Trophoblast cell (in vitro differentiated cells and primary cell): ENCODE data around the gene AGT.

Source experiments
- DNase-seq, 2 donors: peaks; one replicate each; pipeline ENCODE4 v3.0.0-alpha.2; 2016
- H2AFZ ChIP-seq: 2 replicates; pipeline ENCODE4 v1.6.1; 2013; ENCODE audit warnings: low read length, moderate library complexity, mild to moderate bottlenecking; ENCODE audit not compliant: insufficient read depth, poor library complexity
- H2AK5ac ChIP-seq: 2 replicates; pipeline ENCODE4 v1.6.1; 2013; ENCODE audit warnings: mild to moderate bottlenecking, low read length
- H2BK120ac ChIP-seq: 2 replicates; pipeline ENCODE4 v1.6.1; 2013; ENCODE audit warnings: low read length, mild to moderate bottlenecking, moderate library complexity; ENCODE audit not compliant: insufficient read depth, poor library complexity
- H2BK12ac ChIP-seq: 2 replicates; pipeline ENCODE4 v1.6.1; 2013; ENCODE audit warnings: mild to moderate bottlenecking, low read length, moderate library complexity
- H2BK5ac ChIP-seq: 2 replicates; pipeline ENCODE4 v1.6.1; 2013; ENCODE audit warnings: low read length, low read depth, moderate library complexity, mild to moderate bottlenecking; ENCODE audit not compliant: poor library complexity
- H3K14ac ChIP-seq: 2 replicates; pipeline ENCODE4 v1.6.1; 2013; ENCODE audit warnings: mild to moderate bottlenecking, low read length
- H3K18ac ChIP-seq: 2 replicates; pipeline ENCODE4 v1.6.1; 2013; ENCODE audit warnings: mild to moderate bottlenecking, low read length
- H3K23ac ChIP-seq: 2 replicates; pipeline ENCODE4 v1.6.1; 2013; ENCODE audit warnings: low read length
- H3K27ac ChIP-seq: 2 replicates; pipeline ENCODE4 v1.5.1; 2013; ENCODE audit warnings: low read depth, mild to moderate bottlenecking, inconsistent platforms, low read length, moderate library complexity
- H3K27me3 ChIP-seq: 2 replicates; pipeline ENCODE4 v1.6.1; 2013; ENCODE audit warnings: inconsistent platforms, mild to moderate bottlenecking, low read length, moderate library complexity; ENCODE audit not compliant: insufficient read depth
- H3K36me3 ChIP-seq, 2 experiments: 1 replicate in 1 of 2; 2 replicates in 1 of 2; pipeline ENCODE4 v1.6.1; 2013; ENCODE audit warnings: low read length in 2 of 2, mild to moderate bottlenecking in 2 of 2, moderate library complexity in 1 of 2; ENCODE audit not compliant: insufficient read depth in 2 of 2, control insufficient read depth in 1 of 2
- H3K4ac ChIP-seq: 2 replicates; pipeline ENCODE4 v1.6.1; 2013; ENCODE audit warnings: low read depth, mild to moderate bottlenecking, low read length, moderate library complexity
- H3K4me1 ChIP-seq, 2 experiments: 1 replicate in 1 of 2; 2 replicates in 1 of 2; pipeline ENCODE4 v1.6.1; 2013; ENCODE audit warnings: low read length in 2 of 2, mild to moderate bottlenecking in 2 of 2, moderate library complexity in 1 of 2; ENCODE audit not compliant: insufficient read depth in 2 of 2, control insufficient read depth in 1 of 2
- H3K4me2 ChIP-seq: 2 replicates; pipeline ENCODE4 v1.6.1; 2013; ENCODE audit warnings: inconsistent platforms, mild to moderate bottlenecking, low read length, moderate library complexity
- H3K4me3 ChIP-seq: 2 replicates; pipeline ENCODE4 v1.5.1; 2013; ENCODE audit warnings: mild to moderate bottlenecking, low read depth, low read length, inconsistent platforms
- H3K79me1 ChIP-seq: one replicate; pipeline ENCODE4 v1.6.1; 2013; ENCODE audit warnings: low read length
- H3K79me2 ChIP-seq: 2 replicates; pipeline ENCODE4 v1.6.1; 2013; ENCODE audit warnings: low read length, mild to moderate bottlenecking; ENCODE audit not compliant: control insufficient read depth, insufficient read depth, poor library complexity
- H3K9ac ChIP-seq: 2 replicates; pipeline ENCODE4 v1.6.1; 2013; ENCODE audit warnings: mild to moderate bottlenecking, low read length
- H3K9me3 ChIP-seq: 2 replicates; pipeline ENCODE4 v1.6.1; 2013; ENCODE audit warnings: low read depth, mild to moderate bottlenecking, control low read depth, inconsistent platforms, low read length; ENCODE audit not compliant: insufficient read depth
- H4K12ac ChIP-seq: 2 replicates; pipeline ENCODE4 v1.6.1; 2013; ENCODE audit warnings: low read depth, mild to moderate bottlenecking, low read length, moderate library complexity
- H4K8ac ChIP-seq: 2 replicates; pipeline ENCODE4 v1.6.1; 2013; ENCODE audit warnings: low read depth, mild to moderate bottlenecking, low read length, moderate library complexity
- H4K91ac ChIP-seq: one replicate; pipeline ENCODE4 v1.6.1; 2013; ENCODE audit warnings: low read depth, mild to moderate bottlenecking, low read length, moderate library complexity
- WGBS: extraction: QIAGEN DNeasy Blood & Tissue Kit; methylation state at CpG from one replicate; pipeline ENCODE4 v1.1.7; 2013; ENCODE audit warnings: missing lambda C conversion rate; ENCODE audit not compliant: insufficient read length, insufficient coverage; ENCODE audit errors: extremely low coverage; 5-methylcytosine and 5-hydroxymethylcytosine counted together

The AGT gene

DNA sequence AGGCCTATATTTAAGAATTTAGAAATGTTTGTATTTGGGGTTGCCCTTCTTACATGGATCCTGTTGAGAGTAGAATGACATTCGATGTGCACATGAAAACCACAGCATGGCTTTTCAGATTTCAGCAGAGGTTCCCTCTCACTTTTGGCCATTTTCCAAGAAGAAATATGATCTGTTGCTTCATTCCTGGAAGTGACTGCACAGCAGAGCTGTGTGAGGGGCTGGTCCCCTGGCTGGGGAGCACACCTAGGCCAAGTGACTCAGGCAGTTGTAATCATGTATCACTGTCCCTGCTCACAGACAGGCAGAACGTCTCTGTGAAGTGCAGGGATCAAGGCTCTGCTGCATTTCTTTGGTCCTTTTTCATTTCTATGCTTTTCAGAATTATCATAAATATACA, 32.3 kb downstream of the AGT start:
- H3K4me2 ChIP-seq, result no peak overlapping the region
- H3K79me2 ChIP-seq, result no peaks in the 10 kb centered on the region
- no peak overlapping the region for H4K91ac ChIP-seq
- no peak overlapping the region for H2BK5ac ChIP-seq
- no peak overlapping the region for H4K8ac ChIP-seq
- peak overlapping the region; percentile 5 for H3K9ac ChIP-seq
- H3K27me3 ChIP-seq, result no peaks in the 10 kb centered on the region
- no peak overlapping the region for H3K4ac ChIP-seq
- H3K9me3 ChIP-seq, result no peaks in the 10 kb centered on the region
- no peak overlapping the region for H4K12ac ChIP-seq
- H2BK120ac ChIP-seq, result no peak overlapping the region
- H3K18ac ChIP-seq, result no peak overlapping the region
- no CpG with 5 or more reads among the region's 2 CpGs for WGBS
- no peak for DNase-seq
- peak overlapping the region; percentile 22 for H3K23ac ChIP-seq
- H3K14ac ChIP-seq, result no peak overlapping the region
- H3K79me1 ChIP-seq, result no peaks in the 10 kb centered on the region
- peaks cover 12 to 16% of the 10 kb centered on the region in 2 experiments for H3K36me3 ChIP-seq
- no peak overlapping the region for H3K27ac ChIP-seq
- no peak overlapping the region for H2BK12ac ChIP-seq
- H3K4me1 ChIP-seq, result peaks cover 0 to 3% of the 10 kb centered on the region in 2 experiments
- H2AFZ ChIP-seq, result no peak overlapping the region
- no peak overlapping the region for H3K4me3 ChIP-seq
- no peak overlapping the region for H2AK5ac ChIP-seq

DNA sequence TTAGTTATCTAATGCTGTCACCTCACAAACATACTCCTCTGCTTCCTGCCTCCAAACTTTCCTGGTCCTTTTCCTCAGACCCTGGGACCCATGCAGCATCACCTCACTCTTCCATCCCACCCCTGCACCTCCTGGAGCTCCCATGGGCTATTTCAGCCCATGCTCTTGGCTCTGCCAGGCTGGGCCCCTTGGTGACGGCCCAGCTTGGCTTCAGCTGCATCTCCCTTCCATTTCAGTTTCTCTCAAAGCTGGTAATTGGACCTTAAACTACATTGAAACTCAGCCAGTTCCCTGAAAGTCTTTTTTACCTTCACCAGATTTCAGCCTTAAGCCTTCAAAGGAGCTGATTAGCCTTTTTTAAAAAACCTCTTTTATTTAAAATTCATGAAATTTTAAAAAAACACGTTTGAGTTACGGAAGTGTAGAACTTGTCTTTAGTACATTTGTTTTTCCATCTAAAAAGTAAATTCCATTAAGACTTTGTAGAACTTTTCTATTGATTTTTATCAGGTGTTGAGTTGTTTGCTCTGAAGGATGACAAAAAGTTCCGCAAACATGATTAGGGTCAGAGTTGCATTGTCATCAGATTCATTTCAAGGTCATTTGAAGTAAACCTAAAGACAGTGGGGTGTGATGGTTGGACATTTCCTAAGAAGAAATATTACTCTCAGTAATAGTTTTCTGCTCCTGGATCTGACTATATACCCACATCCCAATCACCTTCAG, 33.5 kb downstream of the AGT start:
- H2AFZ ChIP-seq, result no peak overlapping the region
- H2BK120ac ChIP-seq, result no peak overlapping the region
- no peaks in the 10 kb centered on the region for H3K27me3 ChIP-seq
- no peaks in the 10 kb centered on the region for H3K79me1 ChIP-seq
- H3K4me1 ChIP-seq, result peaks cover 0 to 3% of the 10 kb centered on the region in 2 experiments
- H3K23ac ChIP-seq, result no peak overlapping the region
- no peak overlapping the region for H4K12ac ChIP-seq
- H2AK5ac ChIP-seq, result no peak overlapping the region
- peaks cover 14 to 16% of the 10 kb centered on the region in 2 experiments for H3K36me3 ChIP-seq
- WGBS, result no CpG with 5 or more reads among the region's 4 CpGs
- no peak overlapping the region for H4K91ac ChIP-seq
- no peak overlapping the region for H2BK12ac ChIP-seq
- H3K14ac ChIP-seq, result no peak overlapping the region
- H3K4me2 ChIP-seq, result no peak overlapping the region
- H3K4me3 ChIP-seq, result no peak overlapping the region
- H3K4ac ChIP-seq, result no peak overlapping the region
- no peak overlapping the region for H2BK5ac ChIP-seq
- no peak overlapping the region for H3K27ac ChIP-seq
- no peaks in the 10 kb centered on the region for H3K79me2 ChIP-seq
- H3K9ac ChIP-seq, result no peak overlapping the region
- DNase-seq, result no peak
- H3K9me3 ChIP-seq, result no peaks in the 10 kb centered on the region
- H4K8ac ChIP-seq, result no peak overlapping the region
- no peak overlapping the region for H3K18ac ChIP-seq

DNA sequence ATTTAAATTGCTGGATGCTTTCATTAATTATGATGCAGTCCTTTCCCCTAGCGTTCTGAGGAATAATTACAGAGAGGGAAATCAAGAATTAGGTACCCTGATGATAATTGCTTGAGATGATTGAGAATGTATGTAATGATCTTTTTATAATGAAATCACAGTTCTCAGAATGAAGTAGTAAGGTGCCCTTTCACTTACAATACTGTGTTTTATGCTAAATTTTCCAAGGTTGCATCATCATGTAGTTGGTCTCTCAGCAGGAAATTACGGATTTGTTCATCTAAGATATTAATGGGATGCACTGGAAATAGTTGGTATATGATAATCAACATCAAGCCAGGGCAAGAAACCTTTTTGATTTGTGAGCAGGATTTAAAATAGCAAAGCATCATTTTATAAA, 34.1 kb downstream of the AGT start:
- no peak overlapping the region for H2BK120ac ChIP-seq
- no peak overlapping the region for H3K4ac ChIP-seq
- H3K4me1 ChIP-seq, result peaks cover 0 to 3% of the 10 kb centered on the region in 2 experiments
- H2BK5ac ChIP-seq, result no peak overlapping the region
- WGBS, result no CpG with 5 or more reads among the region's 2 CpGs
- H3K79me2 ChIP-seq, result no peaks in the 10 kb centered on the region
- H3K27me3 ChIP-seq, result no peaks in the 10 kb centered on the region
- no peak overlapping the region for H2AK5ac ChIP-seq
- H3K79me1 ChIP-seq, result no peaks in the 10 kb centered on the region
- no peak overlapping the region for H4K91ac ChIP-seq
- no peak overlapping the region for H3K23ac ChIP-seq
- no peaks in the 10 kb centered on the region for H3K9me3 ChIP-seq
- H3K36me3 ChIP-seq, result peaks cover 14% of the 10 kb centered on the region in 2 experiments
- H3K9ac ChIP-seq, result no peak overlapping the region
- H3K4me2 ChIP-seq, result no peak overlapping the region
- no peak overlapping the region for H3K18ac ChIP-seq
- no peak overlapping the region for H3K27ac ChIP-seq
- H4K12ac ChIP-seq, result no peak overlapping the region
- H4K8ac ChIP-seq, result no peak overlapping the region
- DNase-seq, result no peak
- no peak overlapping the region for H2AFZ ChIP-seq
- no peak overlapping the region for H2BK12ac ChIP-seq
- H3K4me3 ChIP-seq, result no peak overlapping the region
- H3K14ac ChIP-seq, result no peak overlapping the region

DNA sequence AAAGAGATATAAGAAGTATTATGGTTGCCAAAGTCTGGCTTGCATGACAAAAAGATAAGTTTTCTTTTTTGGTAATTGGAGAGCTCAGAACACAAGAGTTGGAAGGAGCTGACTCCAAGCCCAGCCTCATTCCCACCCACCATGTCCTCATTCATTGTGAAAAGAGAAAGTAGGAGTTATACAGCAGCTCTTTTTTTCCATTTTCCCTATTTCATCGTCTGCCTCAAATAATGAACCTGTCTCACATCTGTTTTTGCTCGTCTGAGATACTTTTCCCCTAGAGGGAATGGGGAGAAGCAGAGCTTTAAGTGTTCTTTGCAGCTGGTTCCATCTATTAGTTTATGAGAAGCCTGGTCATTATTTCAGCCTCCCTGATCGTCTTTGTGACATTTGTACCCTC, 34.7 kb downstream of the AGT start:
- H4K12ac ChIP-seq, result no peak overlapping the region
- H3K18ac ChIP-seq, result no peak overlapping the region
- H3K27ac ChIP-seq, result no peak overlapping the region
- no peaks in the 10 kb centered on the region for H3K79me2 ChIP-seq
- DNase-seq, result no peak
- no peak overlapping the region for H3K14ac ChIP-seq
- H3K27me3 ChIP-seq, result no peaks in the 10 kb centered on the region
- no peaks in the 10 kb centered on the region for H3K9me3 ChIP-seq
- H3K4ac ChIP-seq, result no peak overlapping the region
- H3K4me2 ChIP-seq, result no peak overlapping the region
- H3K23ac ChIP-seq, result no peak overlapping the region
- H4K8ac ChIP-seq, result no peak overlapping the region
- no peak overlapping the region for H3K9ac ChIP-seq
- peaks cover 11% of the 10 kb centered on the region in 2 experiments for H3K36me3 ChIP-seq
- no peak overlapping the region for H3K4me3 ChIP-seq
- no CpG with 5 or more reads among the region's 3 CpGs for WGBS
- H4K91ac ChIP-seq, result no peak overlapping the region
- H2AFZ ChIP-seq, result no peak overlapping the region
- no peak overlapping the region for H2AK5ac ChIP-seq
- no peak overlapping the region for H2BK120ac ChIP-seq
- peaks cover 0 to 2% of the 10 kb centered on the region in 2 experiments for H3K4me1 ChIP-seq
- no peaks in the 10 kb centered on the region for H3K79me1 ChIP-seq
- no peak overlapping the region for H2BK12ac ChIP-seq
- H2BK5ac ChIP-seq, result no peak overlapping the region
